Measurements from ENCODE around the gene NFKBIE. TPM values are rescaled to one million over a fixed set of nuclear protein-coding genes. Genes with fewer than 3 reads are reported as not detected.
A peak's percentile ranks its signal among the peaks of the same experiment; 100 is the strongest.

The NFKBIE gene
- total and polyA plus RNA-seq, 2 experiments from 2014 or later = 12.5 to 34.2 TPM

GRCh38 chr6:44305200-44305725, 39.9 kb upstream of the NFKBIE start:
- no peaks in the 10 kb centered on the region for H3K4me1 ChIP-seq (ENCODE audit: low read depth)
- no peaks in the 10 kb centered on the region for H3K9me3 ChIP-seq (ENCODE audit: low read depth)
- peak in 1 of 2 donors; percentile 8 for DNase-seq (ENCODE audit: low read depth in 1 of 2, low spot score in 1 of 2)
- H3K27me3 ChIP-seq = no peaks in the 10 kb centered on the region
- TF ChIP-seq CTCF (IDR thresholded peaks at IDR 0.05; ENCODE audit: low read depth, low read length) = no peak
- peaks cover 11% of the 10 kb centered on the region for H3K36me3 ChIP-seq
- H3K27ac ChIP-seq = peak overlapping the region; percentile 17
- no peak overlapping the region for H3K4me3 ChIP-seq

- TF ChIP-seq CTCF (IDR thresholded peaks at IDR 0.05; ENCODE audit: low read depth, low read length) = peak; percentile 80
- H3K36me3 ChIP-seq = peaks cover 4% of the 10 kb centered on the region
- H3K27ac ChIP-seq = no peak overlapping the region
- H3K27me3 ChIP-seq = no peaks in the 10 kb centered on the region
- DNase-seq (ENCODE audit: low read depth in 1 of 2, low spot score in 1 of 2) = peak; percentile 49 to 56
- no peak overlapping the region for H3K4me3 ChIP-seq
- no peaks in the 10 kb centered on the region for H3K9me3 ChIP-seq (ENCODE audit: low read depth)
- no peaks in the 10 kb centered on the region for H3K4me1 ChIP-seq (ENCODE audit: low read depth)
Measured at GRCh38 chr6:44304282-44305199, 39.2 kb upstream of the NFKBIE start.

- no peak for TF ChIP-seq CTCF (IDR thresholded peaks at IDR 0.05; ENCODE audit: low read depth, low read length)
- Histone ChIP-seq H3K4me1 (ENCODE audit: low read depth) (no peaks in the 10 kb centered on the region), H3K36me3 (peaks cover 2% of the 10 kb centered on the region), H3K27ac (no peak overlapping the region), H3K4me3 (no peak overlapping the region), H3K9me3 (ENCODE audit: low read depth) (no peaks in the 10 kb centered on the region), H3K27me3 (no peaks in the 10 kb centered on the region)
- no peak for DNase-seq (ENCODE audit: low read depth in 1 of 2, low spot score in 1 of 2)
Measured at GRCh38 chr6:44303842-44304241, 38.5 kb upstream of the NFKBIE start.

- Histone ChIP-seq H3K9me3 (ENCODE audit: low read depth) (no peaks in the 10 kb centered on the region), H3K4me3 (no peak overlapping the region), H3K27me3 (peaks cover 7% of the 10 kb centered on the region), H3K27ac (no peak overlapping the region), H3K36me3 (peaks cover 2% of the 10 kb centered on the region), H3K4me1 (ENCODE audit: low read depth) (no peaks in the 10 kb centered on the region)
- DNase-seq (ENCODE audit: low read depth in 1 of 2, low spot score in 1 of 2) = no peak
- no peak for TF ChIP-seq CTCF (IDR thresholded peaks at IDR 0.05; ENCODE audit: low read depth, low read length)
Measured at GRCh38 chr6:44302856-44303255, 37.5 kb upstream of the NFKBIE start.

GRCh38 chr6:44301782-44302564, 36.6 kb upstream of the NFKBIE start:
- no peak for TF ChIP-seq CTCF (IDR thresholded peaks at IDR 0.05; ENCODE audit: low read depth, low read length)
- Histone ChIP-seq H3K4me3 (no peak overlapping the region), H3K9me3 (ENCODE audit: low read depth) (no peaks in the 10 kb centered on the region), H3K27ac (no peak overlapping the region), H3K4me1 (ENCODE audit: low read depth) (no peaks in the 10 kb centered on the region), H3K27me3 (peaks cover 12% of the 10 kb centered on the region), H3K36me3 (peaks cover 2% of the 10 kb centered on the region)
- DNase-seq (ENCODE audit: low read depth in 1 of 2, low spot score in 1 of 2) = no peak
